Activated effector memory CD4-positive, alpha-beta T cell treated with anti-CD3 and anti-CD28 coated beads, Interleukin-2, amount 50 U/mL, for 16 hours (primary cell): Measurements from ENCODE around the gene OST4.

Experiments
- DNase-seq: peaks from one replicate; pipeline ENCODE4 v3.0.0-alpha.2; 2020

The OST4 gene

DNA sequence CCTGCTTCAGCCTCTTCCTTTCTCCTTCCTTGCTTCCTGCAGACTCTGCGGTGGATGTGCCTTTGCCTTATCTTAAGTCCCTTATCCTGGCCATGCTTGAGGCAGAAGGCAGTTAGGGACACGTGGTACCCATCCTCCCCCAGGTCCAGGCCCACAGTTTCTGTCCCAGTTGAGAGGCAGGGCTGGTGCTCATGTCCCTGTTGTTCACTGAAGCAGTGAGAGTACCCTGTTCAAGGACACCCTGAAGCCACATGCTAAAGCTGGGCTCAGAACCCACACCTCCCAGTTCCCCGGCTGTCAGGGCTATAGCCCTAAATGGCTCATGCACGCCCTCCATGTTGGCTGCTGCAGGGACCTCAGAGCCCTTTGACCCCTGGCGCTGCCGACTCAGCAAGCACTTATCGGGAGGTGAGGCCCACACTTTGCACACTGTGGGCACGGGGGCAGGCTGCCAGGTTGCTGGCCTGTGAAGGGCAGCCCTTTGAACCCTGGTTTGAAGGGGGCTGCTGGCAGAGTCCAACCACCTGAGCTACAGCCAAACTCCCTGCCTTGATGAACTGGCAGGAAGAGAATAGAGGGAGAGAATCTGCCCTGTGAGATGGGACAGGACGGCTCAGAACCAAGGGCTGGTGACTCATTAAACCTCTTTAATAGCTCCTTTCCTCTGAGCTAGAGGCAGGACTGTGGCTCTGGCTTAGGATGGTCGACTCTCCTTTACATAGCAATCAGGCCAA lies 21.4 kb upstream of the OST4 start:
- no peak for DNase-seq

GRCh38 chr2:27091746-27092695 lies 20.6 kb upstream of the OST4 start:
- DNase-seq, result no peak

DNA sequence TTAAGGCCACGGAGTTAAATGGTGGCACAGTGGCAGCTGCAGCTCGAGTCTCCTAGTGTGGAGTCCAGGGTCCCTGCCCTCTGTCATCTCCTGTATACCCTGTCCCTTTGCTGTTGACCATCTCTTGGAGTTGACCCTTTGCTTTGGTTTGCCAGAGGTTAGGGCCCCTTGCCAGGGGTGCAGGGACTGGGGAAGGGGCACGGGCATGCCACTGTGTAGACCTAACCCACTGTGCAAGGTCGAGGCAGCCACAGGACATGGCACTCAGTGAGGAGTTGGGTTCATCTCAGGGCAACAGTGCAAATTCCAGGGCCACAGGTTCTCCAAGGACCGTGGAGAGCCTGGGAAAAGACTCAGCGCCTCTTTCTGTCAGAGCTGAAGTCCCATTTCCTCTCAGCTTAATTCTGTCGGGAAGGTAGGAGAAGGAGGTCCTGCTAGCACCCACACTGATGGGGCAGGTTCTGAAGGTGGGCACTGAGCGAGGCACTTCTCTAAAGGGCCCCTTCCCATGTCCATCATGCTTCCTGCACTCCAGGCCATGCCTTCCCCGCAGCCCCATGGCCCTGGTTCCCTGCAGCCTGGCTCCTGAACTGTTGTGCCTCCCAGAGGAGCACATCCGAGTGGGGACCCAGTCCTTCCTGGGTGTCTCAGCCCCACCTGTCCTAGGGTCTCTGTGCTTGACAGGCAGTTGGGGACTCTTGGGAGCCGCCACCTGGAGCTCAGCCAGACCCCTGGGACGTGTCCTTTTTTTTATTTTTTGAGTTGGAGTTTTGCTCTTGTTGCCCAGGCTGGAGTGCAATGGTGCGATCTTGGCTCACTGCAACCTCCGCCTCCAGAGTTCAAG lies 17.9 kb upstream of the OST4 start:
- no peak for DNase-seq

GRCh38 chr2:27088634-27089033 lies 17.2 kb upstream of the OST4 start:
- DNase-seq, result no peak

DNA sequence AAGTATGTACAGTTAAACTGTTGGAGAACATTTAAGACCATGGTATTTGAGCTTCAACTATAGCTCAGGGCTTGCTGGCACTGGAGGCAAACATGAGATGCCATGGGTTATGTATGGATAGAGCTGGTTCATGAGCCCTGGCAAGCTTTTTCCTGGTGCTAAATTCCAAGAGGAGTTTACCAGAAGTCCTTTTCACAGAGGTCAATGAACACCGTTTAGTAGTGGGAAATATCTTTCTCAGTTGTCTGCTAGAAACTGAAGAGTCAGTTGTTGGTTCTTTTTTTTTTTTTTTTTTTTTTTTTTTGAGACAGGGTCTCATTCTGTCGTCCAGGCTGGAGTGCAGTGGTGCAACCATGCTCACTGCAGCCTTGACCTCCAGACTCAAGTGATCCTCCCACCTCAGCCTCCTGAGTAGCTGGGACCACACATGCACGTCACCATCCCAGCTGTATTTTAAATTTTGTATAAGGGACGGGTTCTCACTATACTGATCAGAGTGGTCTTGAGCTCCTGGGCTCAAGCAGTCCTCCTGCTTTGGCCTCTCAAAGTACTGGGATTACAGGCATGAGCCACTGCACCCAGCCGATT lies 16.5 kb upstream of the OST4 start:
- DNase-seq, result no peak

DNA sequence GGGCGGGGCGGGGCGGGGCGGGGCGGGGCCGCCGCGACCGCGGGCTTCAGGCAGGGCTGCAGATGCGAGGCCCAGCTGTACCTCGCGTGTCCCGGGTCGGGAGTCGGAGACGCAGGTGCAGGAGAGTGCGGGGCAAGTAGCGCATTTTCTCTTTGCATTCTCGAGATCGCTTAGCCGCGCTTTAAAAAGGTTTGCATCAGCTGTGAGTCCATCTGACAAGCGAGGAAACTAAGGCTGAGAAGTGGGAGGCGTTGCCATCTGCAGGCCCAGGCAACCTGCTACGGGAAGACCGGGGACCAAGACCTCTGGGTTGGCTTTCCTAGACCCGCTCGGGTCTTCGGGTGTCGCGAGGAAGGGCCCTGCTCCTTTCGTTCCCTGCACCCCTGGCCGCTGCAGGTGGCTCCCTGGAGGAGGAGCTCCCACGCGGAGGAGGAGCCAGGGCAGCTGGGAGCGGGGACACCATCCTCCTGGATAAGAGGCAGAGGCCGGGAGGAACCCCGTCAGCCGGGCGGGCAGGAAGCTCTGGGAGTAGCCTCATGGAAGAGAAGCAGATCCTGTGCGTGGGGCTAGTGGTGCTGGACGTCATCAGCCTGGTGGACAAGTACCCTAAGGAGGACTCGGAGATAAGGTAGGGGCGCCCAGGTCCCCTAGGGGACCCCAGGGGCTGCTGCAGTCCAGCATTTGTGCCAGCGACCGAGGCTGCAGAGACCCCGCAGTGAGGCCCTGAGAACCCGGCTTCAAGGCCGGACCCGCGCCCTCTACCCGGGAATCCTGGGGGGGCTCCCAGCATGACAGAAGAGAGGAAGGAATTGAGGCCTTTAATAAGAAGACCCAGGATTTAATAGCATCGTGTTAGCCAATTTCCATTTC lies 15.5 kb upstream of the OST4 start, which contains the start of gene KHK:
KHK (plus strand) TSS at position 49 of the 870 bp plus-strand sequence; CDS start at position 537, 488 bp downstream.
- DNase-seq, result no peak

- DNase-seq, result peak; percentile 100
These were observed 14.8 kb upstream of the OST4 start for GRCh38 chr2:27086090-27086723.

- peak; percentile 71 for DNase-seq
These were observed 14.2 kb upstream of the OST4 start for GRCh38 chr2:27085673-27086089.

DNA sequence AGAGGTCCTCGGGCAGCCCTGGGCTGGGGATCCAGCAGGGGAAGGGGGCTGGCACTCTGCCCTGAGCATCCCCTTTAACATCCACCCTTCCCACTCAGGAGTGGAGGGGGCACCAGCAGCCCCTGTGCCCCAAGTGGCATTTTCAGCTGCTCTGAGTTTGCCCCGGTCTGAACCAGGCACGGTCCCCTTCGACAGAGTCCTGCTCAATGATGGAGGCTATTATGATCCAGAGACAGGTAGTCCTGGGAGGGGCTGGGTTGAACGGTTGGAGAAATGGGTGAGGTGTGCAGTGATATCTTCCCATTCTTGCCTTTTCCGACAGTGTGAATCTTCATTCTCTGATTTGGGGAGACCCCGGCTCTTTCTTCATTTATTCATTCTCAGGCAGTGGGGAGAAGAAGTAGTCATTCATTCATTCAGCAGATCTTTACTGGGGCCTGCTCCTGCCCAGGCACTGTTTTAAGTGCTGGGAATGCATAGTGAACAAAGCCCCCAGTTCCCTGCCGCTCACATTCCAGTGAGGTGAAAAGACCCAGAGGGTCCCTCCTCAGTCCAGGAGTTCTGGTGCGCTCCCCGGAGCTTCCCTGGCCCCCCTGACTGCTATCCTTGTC lies 13.7 kb upstream of the OST4 start:
- DNase-seq, result no peak

GRCh38 chr2:27084297-27085061 lies 13.0 kb upstream of the OST4 start:
- no peak for DNase-seq

DNA sequence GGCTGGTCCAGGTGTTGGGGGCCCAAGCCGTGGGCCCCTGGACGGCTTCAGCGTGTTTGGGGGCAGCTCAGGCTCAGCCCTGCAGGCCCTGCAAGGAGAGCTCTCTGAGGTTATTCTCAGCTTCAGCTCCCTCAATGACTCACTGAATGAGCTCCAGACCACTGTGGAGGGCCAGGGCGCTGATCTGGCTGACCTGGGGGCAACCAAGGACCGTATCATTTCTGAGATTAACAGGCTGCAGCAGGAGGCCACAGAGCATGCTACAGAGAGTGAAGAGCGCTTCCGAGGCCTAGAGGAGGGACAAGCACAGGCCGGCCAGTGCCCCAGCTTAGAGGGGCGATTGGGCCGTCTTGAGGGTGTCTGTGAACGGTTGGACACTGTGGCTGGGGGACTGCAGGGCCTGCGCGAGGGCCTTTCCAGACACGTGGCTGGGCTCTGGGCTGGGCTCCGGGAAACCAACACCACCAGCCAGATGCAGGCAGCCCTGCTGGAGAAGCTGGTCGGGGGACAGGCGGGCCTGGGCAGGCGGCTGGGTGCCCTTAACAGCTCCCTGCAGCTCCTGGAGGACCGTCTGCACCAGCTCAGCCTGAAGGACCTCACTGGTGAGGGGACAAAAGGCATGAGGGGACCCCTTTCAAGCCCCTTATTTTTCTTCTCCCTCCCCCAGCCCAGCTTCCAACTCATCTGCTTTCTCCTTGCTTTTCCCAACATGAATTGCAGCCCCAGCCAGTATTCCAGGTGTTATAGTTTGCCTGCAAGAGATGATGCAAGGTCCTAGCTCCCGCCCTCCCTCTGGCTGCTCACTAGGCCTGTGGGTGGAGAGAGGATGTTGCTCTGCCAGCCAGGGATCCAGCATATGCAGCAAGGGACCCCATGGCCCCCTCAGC lies 12.2 kb upstream of the OST4 start:
- DNase-seq, result no peak

GRCh38 chr2:27082773-27083409 lies 11.4 kb upstream of the OST4 start:
- no peak for DNase-seq

- no peak for DNase-seq
These were observed 10.7 kb upstream of the OST4 start for GRCh38 chr2:27081984-27082772.

DNA sequence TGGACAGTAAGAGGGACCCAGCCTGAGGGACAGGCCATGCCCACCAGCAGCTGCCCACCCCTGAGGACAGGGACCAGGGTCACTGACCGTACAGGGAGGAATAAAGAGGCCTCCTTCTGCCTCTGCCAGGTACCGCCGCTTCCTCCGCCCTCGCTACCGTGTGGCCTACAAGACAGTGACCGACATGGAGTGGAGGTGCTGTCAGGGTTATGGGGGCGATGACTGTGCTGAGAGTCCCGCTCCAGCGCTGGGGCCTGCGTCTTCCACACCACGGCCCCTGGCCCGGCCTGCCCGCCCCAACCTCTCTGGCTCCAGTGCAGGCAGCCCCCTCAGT lies 9.1 kb upstream of the OST4 start:
- DNase-seq, result no peak

DNA sequence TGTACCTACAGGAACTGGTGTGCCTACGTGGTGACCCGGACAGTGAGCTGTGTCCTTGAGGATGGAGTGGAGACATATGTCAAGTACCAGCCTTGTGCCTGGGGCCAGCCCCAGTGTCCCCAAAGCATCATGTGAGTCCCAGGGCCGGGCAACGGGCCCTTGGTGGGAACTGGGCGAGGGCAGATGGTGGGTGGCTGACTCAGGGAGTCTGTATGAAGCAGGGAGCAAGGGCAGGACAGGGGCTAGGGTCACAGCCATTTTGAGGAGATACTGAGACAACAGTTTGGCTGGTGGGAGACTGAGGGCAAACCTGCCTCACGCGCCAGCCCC lies 8.7 kb upstream of the OST4 start:
- DNase-seq, result no peak

DNA sequence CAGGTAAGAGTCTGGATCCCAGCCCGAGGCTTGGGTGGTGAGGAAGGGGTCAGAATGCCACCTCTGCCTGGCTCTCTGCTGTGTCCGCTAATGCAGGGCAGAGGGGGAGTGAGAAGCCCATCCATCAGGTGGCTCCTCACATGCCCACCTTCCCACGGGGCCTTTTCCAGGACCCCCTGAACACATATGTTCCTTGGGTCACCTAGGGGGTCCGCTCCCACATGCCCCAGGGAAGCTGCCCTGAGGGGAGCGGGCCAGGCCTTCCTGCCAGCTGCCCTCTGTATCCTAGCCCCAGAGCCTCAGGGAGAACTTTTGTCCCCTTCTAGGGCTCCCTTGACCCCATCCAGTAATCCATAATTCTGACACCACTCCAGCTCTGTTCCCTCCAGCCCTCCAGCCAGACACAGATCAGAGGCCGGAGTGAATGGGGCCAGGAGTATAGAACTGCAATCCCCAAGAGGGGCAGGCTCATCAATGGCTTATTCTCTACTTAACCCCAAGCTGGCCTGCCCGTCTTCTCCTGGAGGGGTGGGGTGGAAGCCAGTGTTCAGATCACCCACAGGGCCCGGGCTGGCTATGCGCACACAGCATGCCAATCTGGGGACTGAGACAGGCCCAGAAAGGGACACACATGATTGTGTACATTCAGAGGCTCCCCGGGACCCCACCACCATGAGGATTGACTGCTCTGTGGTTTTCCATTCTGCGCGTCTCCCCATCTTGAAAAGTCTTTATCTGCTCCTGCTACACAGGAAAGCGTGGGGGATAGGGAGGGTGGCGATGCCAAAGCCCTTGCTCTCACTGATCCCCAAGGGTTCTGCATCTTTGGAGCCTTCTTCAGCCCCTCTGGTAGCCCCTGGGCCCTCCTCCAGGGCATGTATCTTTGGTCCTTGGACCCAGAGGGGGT lies 8.0 kb upstream of the OST4 start:
- DNase-seq, result no peak
